Stimulated activated CD8-positive, alpha-beta memory T cell treated with anti-CD3 and anti-CD28 coated beads, Interleukin-15, amount 100 ng/mL, for 4 hours (primary cell): Measurements from ENCODE around the gene EML4.

Experiments used
- DNase-seq, 2 donors: peaks; one replicate each; pipeline ENCODE4 v3.0.0-alpha.2; 2020; ENCODE audit warnings: low read depth in 2 of 2

EML4 gene

GRCh38 chr2:42194428-42194827 is 25.3 kb downstream of the EML4 start:
- DNase-seq, result no peak

- no peak for DNase-seq
Measured at GRCh38 chr2:42195559-42195958, 26.4 kb downstream of the EML4 start.

- no peak for DNase-seq
Measured at GRCh38 chr2:42196070-42196402, 26.9 kb downstream of the EML4 start.

GRCh38 chr2:42196403-42197267 is 27.5 kb downstream of the EML4 start:
- DNase-seq, result peak in 1 of 2 donors; percentile 15

- DNase-seq, result no peak
Measured at GRCh38 chr2:42197792-42198191, 28.6 kb downstream of the EML4 start.

GRCh38 chr2:42198466-42198865 is 29.3 kb downstream of the EML4 start:
- DNase-seq, result no peak

- no peak for DNase-seq
Measured at GRCh38 chr2:42199002-42199401, 29.8 kb downstream of the EML4 start.

GRCh38 chr2:42199626-42200025 is 30.5 kb downstream of the EML4 start:
- DNase-seq, result no peak

GRCh38 chr2:42200926-42201855 is 32.0 kb downstream of the EML4 start:
- DNase-seq, result no peak

- DNase-seq, result no peak
Measured at GRCh38 chr2:42202634-42203008, 33.5 kb downstream of the EML4 start.

GRCh38 chr2:42203792-42204191 is 34.6 kb downstream of the EML4 start:
- no peak for DNase-seq

- DNase-seq, result no peak
Measured at GRCh38 chr2:42205337-42205736, 36.2 kb downstream of the EML4 start.

- DNase-seq, result no peak
Measured at GRCh38 chr2:42207826-42208225, 38.7 kb downstream of the EML4 start.

- DNase-seq, result no peak
Measured at GRCh38 chr2:42210203-42210602, 41.0 kb downstream of the EML4 start.

- no peak for DNase-seq
Measured at GRCh38 chr2:42211291-42211690, 42.1 kb downstream of the EML4 start.

GRCh38 chr2:42214669-42215068 is 45.5 kb downstream of the EML4 start:
- DNase-seq, result no peak

GRCh38 chr2:42216694-42217093 is 47.5 kb downstream of the EML4 start:
- no peak for DNase-seq

- DNase-seq, result no peak
Measured at GRCh38 chr2:42217307-42217706, 48.2 kb downstream of the EML4 start.

GRCh38 chr2:42217914-42218313 is 48.8 kb downstream of the EML4 start:
- no peak for DNase-seq

GRCh38 chr2:42218712-42219111 is 49.6 kb downstream of the EML4 start:
- no peak for DNase-seq

GRCh38 chr2:42219160-42219559 is 50.0 kb downstream of the EML4 start:
- DNase-seq, result no peak

GRCh38 chr2:42220566-42220965 is 51.4 kb downstream of the EML4 start:
- DNase-seq, result no peak
